Liver (tissue), 9 donors: Measurements from ENCODE around the gene TGFBR3. TPM values are rescaled to one million over a fixed set of nuclear protein-coding genes. Genes with fewer than 3 reads are reported as not detected.

Experiments used
- DNase-seq: peaks from one replicate; pipeline ENCODE4 v3.0.0-alpha.2; 2017; ENCODE audit warnings: low spot score
- H3K27ac ChIP-seq, 2 donors: one replicate each; pipeline ENCODE4 v1.7.0; 2013; ENCODE audit warnings: inconsistent platforms in 2 of 2, low read length in 2 of 2, control low read depth in 1 of 2, low read depth in 1 of 2, mild to moderate bottlenecking in 1 of 2
- H3K27me3 ChIP-seq, 4 donors: one replicate each; pipeline versions ENCODE4 v1.6.1 to v1.7.0; 2013; ENCODE audit warnings: low read length in 3 of 4, inconsistent platforms in 1 of 4, mild to moderate bottlenecking in 1 of 4, moderate library complexity in 1 of 4; ENCODE audit not compliant: control insufficient read depth in 4 of 4, insufficient read depth in 4 of 4
- H3K36me3 ChIP-seq, 4 donors: one replicate each; pipeline versions ENCODE4 v1.6.1 to v1.7.0; 2013; ENCODE audit warnings: low read length in 3 of 4, mild to moderate bottlenecking in 3 of 4, low read depth in 1 of 4, moderate library complexity in 1 of 4; ENCODE audit not compliant: control insufficient read depth in 4 of 4, insufficient read depth in 3 of 4
- H3K4me1 ChIP-seq, 4 donors: one replicate each; pipeline versions ENCODE4 v1.6.1 to v1.7.0; 2013; ENCODE audit warnings: low read length in 3 of 4, mild to moderate bottlenecking in 3 of 4, moderate library complexity in 1 of 4; ENCODE audit not compliant: control insufficient read depth in 4 of 4, insufficient read depth in 4 of 4
- H3K4me3 ChIP-seq, 3 donors: one replicate each; pipeline versions ENCODE4 v1.6.1 to v1.7.0; 2013; ENCODE audit warnings: low read length in 3 of 3, control low read depth in 1 of 3, low read depth in 1 of 3, mild to moderate bottlenecking in 1 of 3
- H3K9ac ChIP-seq, 2 donors: one replicate each; pipeline ENCODE4 v1.7.0; 2013; ENCODE audit warnings: low read length in 2 of 2, mild to moderate bottlenecking in 2 of 2, moderate library complexity in 2 of 2, control low read depth in 1 of 2, low read depth in 1 of 2
- H3K9me3 ChIP-seq, 4 donors: one replicate each; pipeline versions ENCODE4 v1.6.1 to v1.7.0; 2013; ENCODE audit warnings: low read length in 3 of 4; ENCODE audit not compliant: control insufficient read depth in 4 of 4
- ATF3 ChIP-seq: IDR thresholded peaks from 2 replicates; pipeline ENCODE4 v1.6.1; 2016; ENCODE audit warnings: antibody characterized with exemption
- EGR1 ChIP-seq, 2 donors: IDR thresholded peaks; 2 replicates each; pipeline ENCODE4 v1.6.1; 2016 to 2018; ENCODE audit warnings: antibody characterized with exemption in 2 of 2, low read depth in 2 of 2
- FOXA1 ChIP-seq: IDR thresholded peaks from 2 replicates; pipeline ENCODE4 v1.6.1; 2016; ENCODE audit warnings: antibody characterized with exemption
- GABPA ChIP-seq, 2 donors: IDR thresholded peaks in 1 of 2; conservative IDR thresholded peaks in 1 of 2; 2 replicates each; pipeline ENCODE4 v1.6.1; 2016; ENCODE audit warnings: antibody characterized with exemption in 2 of 2, mild to moderate bottlenecking in 1 of 2, moderate library complexity in 1 of 2
- HNF4A ChIP-seq, 2 donors: conservative IDR thresholded peaks; 2 replicates each; pipeline ENCODE4 v1.6.1; 2016; ENCODE audit warnings: antibody characterized with exemption in 2 of 2, mild to moderate bottlenecking in 2 of 2
- HNF4G ChIP-seq: IDR thresholded peaks from 2 replicates; pipeline ENCODE4 v1.6.1; 2016; ENCODE audit warnings: antibody characterized with exemption
- JUND ChIP-seq, 2 donors: IDR thresholded peaks; 2 replicates each; pipeline ENCODE4 v1.6.1; 2016; ENCODE audit warnings: antibody characterized with exemption in 2 of 2
- MAX ChIP-seq: IDR thresholded peaks from 2 replicates; pipeline ENCODE4 v1.6.1; 2016; ENCODE audit warnings: antibody characterized with exemption
- NR2F2 ChIP-seq: IDR thresholded peaks from 2 replicates; pipeline ENCODE4 v1.6.1; 2016; ENCODE audit warnings: antibody characterized with exemption
- RAD21 ChIP-seq, 2 donors: IDR thresholded peaks; 2 replicates each; pipeline ENCODE4 v1.6.1; 2016; ENCODE audit warnings: antibody characterized with exemption in 2 of 2, mild to moderate bottlenecking in 2 of 2
- RXRA ChIP-seq, 2 donors: IDR thresholded peaks; 2 replicates each; pipeline ENCODE4 v1.6.1; 2017 to 2018; ENCODE audit warnings: antibody characterized with exemption in 2 of 2, mild to moderate bottlenecking in 1 of 2
- SP1 ChIP-seq: IDR thresholded peaks from 2 replicates; pipeline ENCODE4 v1.6.1; 2018; ENCODE audit warnings: antibody characterized with exemption, mild to moderate bottlenecking
- TAF1 ChIP-seq: conservative IDR thresholded peaks from 2 replicates; pipeline ENCODE4 v1.6.1; 2016; ENCODE audit warnings: antibody characterized with exemption, mild to moderate bottlenecking
- ZBTB33 ChIP-seq: IDR thresholded peaks from 2 replicates; pipeline ENCODE4 v1.6.1; 2016; ENCODE audit warnings: antibody characterized with exemption
- WGBS: extraction: QIAGEN DNeasy Blood & Tissue Kit; methylation state at CpG from one replicate; pipeline ENCODE4 v1.1.7; 2013; 5-methylcytosine and 5-hydroxymethylcytosine counted together
- polyA plus RNA-seq, 2 donors: library from polyadenylated mRNA; stranded (reverse) in 1 of 2; unstranded in 1 of 2; fragments of 200-250 nt in 1 of 2; fragments of >200 nt in 1 of 2; fragmentation: Nextera tagmentation in 1 of 2; extraction: Ambion mirVana in 1 of 2; gene quantifications; one replicate each; pipeline versions ENCODE4 v1.2.1 to v1.2.3, GENCODE V29; 2013 to 2015
- total RNA-seq, 2 donors: library from RNA; depleted of rRNA; stranded (reverse); fragments of >200 nt; gene quantifications; one replicate each; pipeline ENCODE4 v1.2.3, GENCODE V29; 2014
- TF ChIP-seq, protein P1 (sequence below): fragments of 150-350 bp; IDR thresholded peaks from 2 replicates; pipeline ENCODE4 v1.5.1; 2017; ENCODE audit warnings: improper control_type of control experiment, low read depth, low read length; ENCODE audit not compliant: missing input control
- TF ChIP-seq, protein P2 (sequence below): IDR thresholded peaks from 2 replicates; pipeline ENCODE4 v1.6.1; 2016; ENCODE audit warnings: antibody characterized with exemption, mild to moderate bottlenecking
- donor health status: healthy.
- donor health status: healthy.
- donor health status: healthy.
- donor health status: healthy.
- donor health status: healthy.

TGFBR3 gene
- total and polyA plus RNA-seq, 4 donors = 6.1 to 19.3 (median 9.9) TPM

GRCh38 chr1:91874167-91874566, 11.8 kb downstream of the TGFBR3 start:
- no peaks in the 10 kb centered on the region for H3K36me3 ChIP-seq

GRCh38 chr1:91872559-91873081, 13.3 kb downstream of the TGFBR3 start:
- Histone ChIP-seq H3K27ac (no peak overlapping the region), H3K9me3 (no peaks in the 10 kb centered on the region), H3K4me3 (no peak overlapping the region), H3K4me1 (peaks cover 5 to 13% (median 10%) of the 10 kb centered on the region in 4 donors), H3K36me3 (peaks cover 0 to 3% (median 0%) of the 10 kb centered on the region in 4 donors), H3K27me3 (no peaks in the 10 kb centered on the region), H3K9ac (no peak overlapping the region)
- 30% methylated on average over 7 of the region's 7 CpGs for WGBS
- no peak for DNase-seq
- no peak for TF ChIP-seq RAD21 (IDR thresholded peaks at IDR 0.05)
- no peak for TF ChIP-seq ZBTB33
- TF ChIP-seq HNF4G = no peak
- no peak for TF ChIP-seq NR2F2
- TF ChIP-seq ATF3 = no peak
- no peak for TF ChIP-seq GABPA (IDR thresholded peaks at IDR 0.05 in 1 of 2, conservative IDR thresholded peaks at IDR 0.05 in 1 of 2)
- TF ChIP-seq SP1 = no peak
- TF ChIP-seq RXRA (IDR thresholded peaks at IDR 0.05) = no peak
- no peak for TF ChIP-seq MAX
- no peak for TF ChIP-seq JUND (IDR thresholded peaks at IDR 0.05)
- no peak for TF ChIP-seq TAF1
- TF ChIP-seq, protein P1, sequence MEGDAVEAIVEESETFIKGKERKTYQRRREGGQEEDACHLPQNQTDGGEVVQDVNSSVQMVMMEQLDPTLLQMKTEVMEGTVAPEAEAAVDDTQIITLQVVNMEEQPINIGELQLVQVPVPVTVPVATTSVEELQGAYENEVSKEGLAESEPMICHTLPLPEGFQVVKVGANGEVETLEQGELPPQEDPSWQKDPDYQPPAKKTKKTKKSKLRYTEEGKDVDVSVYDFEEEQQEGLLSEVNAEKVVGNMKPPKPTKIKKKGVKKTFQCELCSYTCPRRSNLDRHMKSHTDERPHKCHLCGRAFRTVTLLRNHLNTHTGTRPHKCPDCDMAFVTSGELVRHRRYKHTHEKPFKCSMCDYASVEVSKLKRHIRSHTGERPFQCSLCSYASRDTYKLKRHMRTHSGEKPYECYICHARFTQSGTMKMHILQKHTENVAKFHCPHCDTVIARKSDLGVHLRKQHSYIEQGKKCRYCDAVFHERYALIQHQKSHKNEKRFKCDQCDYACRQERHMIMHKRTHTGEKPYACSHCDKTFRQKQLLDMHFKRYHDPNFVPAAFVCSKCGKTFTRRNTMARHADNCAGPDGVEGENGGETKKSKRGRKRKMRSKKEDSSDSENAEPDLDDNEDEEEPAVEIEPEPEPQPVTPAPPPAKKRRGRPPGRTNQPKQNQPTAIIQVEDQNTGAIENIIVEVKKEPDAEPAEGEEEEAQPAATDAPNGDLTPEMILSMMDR = no peak
- TF ChIP-seq FOXA1 = no peak
- no peak for TF ChIP-seq HNF4A (conservative IDR thresholded peaks at IDR 0.05)
- TF ChIP-seq EGR1 (IDR thresholded peaks at IDR 0.05; ENCODE audit: low read depth in 2 of 2) = no peak
- TF ChIP-seq, protein P2, sequence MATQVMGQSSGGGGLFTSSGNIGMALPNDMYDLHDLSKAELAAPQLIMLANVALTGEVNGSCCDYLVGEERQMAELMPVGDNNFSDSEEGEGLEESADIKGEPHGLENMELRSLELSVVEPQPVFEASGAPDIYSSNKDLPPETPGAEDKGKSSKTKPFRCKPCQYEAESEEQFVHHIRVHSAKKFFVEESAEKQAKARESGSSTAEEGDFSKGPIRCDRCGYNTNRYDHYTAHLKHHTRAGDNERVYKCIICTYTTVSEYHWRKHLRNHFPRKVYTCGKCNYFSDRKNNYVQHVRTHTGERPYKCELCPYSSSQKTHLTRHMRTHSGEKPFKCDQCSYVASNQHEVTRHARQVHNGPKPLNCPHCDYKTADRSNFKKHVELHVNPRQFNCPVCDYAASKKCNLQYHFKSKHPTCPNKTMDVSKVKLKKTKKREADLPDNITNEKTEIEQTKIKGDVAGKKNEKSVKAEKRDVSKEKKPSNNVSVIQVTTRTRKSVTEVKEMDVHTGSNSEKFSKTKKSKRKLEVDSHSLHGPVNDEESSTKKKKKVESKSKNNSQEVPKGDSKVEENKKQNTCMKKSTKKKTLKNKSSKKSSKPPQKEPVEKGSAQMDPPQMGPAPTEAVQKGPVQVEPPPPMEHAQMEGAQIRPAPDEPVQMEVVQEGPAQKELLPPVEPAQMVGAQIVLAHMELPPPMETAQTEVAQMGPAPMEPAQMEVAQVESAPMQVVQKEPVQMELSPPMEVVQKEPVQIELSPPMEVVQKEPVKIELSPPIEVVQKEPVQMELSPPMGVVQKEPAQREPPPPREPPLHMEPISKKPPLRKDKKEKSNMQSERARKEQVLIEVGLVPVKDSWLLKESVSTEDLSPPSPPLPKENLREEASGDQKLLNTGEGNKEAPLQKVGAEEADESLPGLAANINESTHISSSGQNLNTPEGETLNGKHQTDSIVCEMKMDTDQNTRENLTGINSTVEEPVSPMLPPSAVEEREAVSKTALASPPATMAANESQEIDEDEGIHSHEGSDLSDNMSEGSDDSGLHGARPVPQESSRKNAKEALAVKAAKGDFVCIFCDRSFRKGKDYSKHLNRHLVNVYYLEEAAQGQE = no peak

More at GRCh38 chr1:91874167-91874566, 11.8 kb downstream of the TGFBR3 start:
- Histone ChIP-seq H3K9me3 (no peaks in the 10 kb centered on the region), H3K4me1 (peaks cover 5 to 13% (median 10%) of the 10 kb centered on the region in 4 donors), H3K4me3 (no peak overlapping the region), H3K27ac (no peak overlapping the region), H3K27me3 (no peaks in the 10 kb centered on the region), H3K9ac (no peak overlapping the region)
- no peak for DNase-seq
- WGBS = 97% methylated on average over 4 of the region's 4 CpGs
- TF ChIP-seq FOXA1 = no peak
- TF ChIP-seq TAF1 = no peak
- TF ChIP-seq ATF3 = no peak
- TF ChIP-seq HNF4A (conservative IDR thresholded peaks at IDR 0.05) = no peak
- no peak for TF ChIP-seq SP1
- no peak for TF ChIP-seq ZBTB33
- no peak for TF ChIP-seq MAX
- no peak for TF ChIP-seq NR2F2
